K562 (cell line): ENCODE results near the gene NUP210. TPM values are rescaled to one million over a fixed set of nuclear protein-coding genes. Genes with fewer than 3 reads are reported as not detected.

Experiments used
- ATAC-seq: fragments of 200-7000 bp; cut with Tn5 transposase; 3 replicates; pipeline ENCODE4 v1.9.1; 2020; ENCODE audit warnings: moderate library complexity
- BruUV-seq: library from RNA; stranded (reverse); fragments of 400-500 nt; replicated peaks from 2 replicates; lab custom pipeline; 2021; lab: Mats Ljungman, UMichigan
- CTCF ChIA-PET: fragments of 300-600 bp; formaldehyde crosslinking; extraction: SDS; loops from one replicate; lab custom pipeline; 2021; ENCODE audit warnings: low intra/inter-chr PET ratio; lab: Yijun Ruan, JAX
- POLR2A ChIA-PET: fragments of 300-600, 350-650 bp; sonication (Branson Sonifier 250); formaldehyde crosslinking; extraction: SDS; loops from one replicate; lab custom pipeline; 2021; ENCODE audit warnings: antibody characterized with exemption, inconsistent platforms; lab: Yijun Ruan, JAX
- DNase-seq, 4 experiments: peaks; one replicate each; pipeline versions ENCODE4 v3.0.0 to v3.0.0-alpha.2; 2011 to 2018; ENCODE audit warnings: low spot score in 3 of 4, mixed read lengths in 3 of 4; ENCODE audit errors: extremely low read depth in 1 of 4
- FAIRE-seq: peaks from 2 replicates; lab custom pipeline; 2011; peaks lifted over from hg19 to GRCh38; lab: Jason Lieb, UNC
- H2AFZ ChIP-seq: 2 replicates; pipeline ENCODE4 v1.6.0; 2011; ENCODE audit warnings: low read depth, low read length, control low read depth, inconsistent platforms
- H3K27ac ChIP-seq: fragments of 200-600 bp; 3 replicates; pipeline ENCODE4 v1.8.0; 2011; ENCODE audit warnings: low read depth, mild to moderate bottlenecking, control low read depth, inconsistent platforms, low read length, moderate library complexity, mixed read lengths; ENCODE audit errors: extremely low read depth
- H3K27me3 ChIP-seq, 2 experiments: fragments of 300-600 bp in 1 of 2; 2 replicates in 1 of 2; 3 replicates in 1 of 2; pipeline versions ENCODE4 v1.6.0 to v1.8.0; 2011; ENCODE audit warnings: inconsistent platforms in 2 of 2, low read length in 2 of 2, mild to moderate bottlenecking in 1 of 2, mixed read lengths in 1 of 2, moderate library complexity in 1 of 2; ENCODE audit not compliant: control insufficient read depth in 2 of 2, insufficient read depth in 2 of 2
- H3K36me3 ChIP-seq: fragments of 300-600 bp; 3 replicates; pipeline ENCODE4 v1.8.0; 2011; ENCODE audit warnings: mild to moderate bottlenecking, low read length, inconsistent platforms; ENCODE audit not compliant: control insufficient read depth, insufficient read depth
- H3K4me1 ChIP-seq, 2 experiments: fragments of 200-600 bp in 1 of 2; replicated peaks in 1 of 2; 2 replicates in 1 of 2; 3 replicates in 1 of 2; pipeline versions ENCODE4 v1.5.1 to v1.8.0; 2011; ENCODE audit warnings: inconsistent platforms in 2 of 2, low read length in 2 of 2, mild to moderate bottlenecking in 1 of 2, mixed read lengths in 1 of 2, moderate library complexity in 1 of 2; ENCODE audit not compliant: control insufficient read depth in 2 of 2, insufficient read depth in 2 of 2
- H3K4me2 ChIP-seq: 2 replicates; pipeline ENCODE4 v1.6.1; 2011; ENCODE audit warnings: low read length, control low read depth, inconsistent platforms, mixed read lengths; ENCODE audit not compliant: insufficient read depth
- H3K4me3 ChIP-seq: fragments of 200-600 bp; sonication (generic), shearing (Covaris generic); 2 replicates; pipeline ENCODE4 v1.5.1; 2016; ENCODE audit warnings: control low read depth, inconsistent platforms
- H3K79me2 ChIP-seq: fragments of 200-600 bp; 3 replicates; pipeline ENCODE4 v1.8.0; 2011; ENCODE audit warnings: low read length, inconsistent platforms; ENCODE audit not compliant: control insufficient read depth, insufficient read depth
- H3K9ac ChIP-seq, 2 experiments: 2 replicates each; pipeline versions ENCODE4 v1.6.0 to v1.6.1; 2011; ENCODE audit warnings: low read depth in 2 of 2, low read length in 2 of 2, control low read depth in 1 of 2, inconsistent platforms in 1 of 2, mild to moderate bottlenecking in 1 of 2, mixed read lengths in 1 of 2; ENCODE audit not compliant: insufficient read depth in 1 of 2
- H3K9me1 ChIP-seq: one replicate; pipeline ENCODE4 v1.6.0; 2011; ENCODE audit warnings: inconsistent platforms, mild to moderate bottlenecking, low read length, moderate library complexity; ENCODE audit not compliant: control insufficient read depth, insufficient read depth
- H3K9me3 ChIP-seq: replicated peaks from 2 replicates; pipeline ENCODE4 v1.5.1; 2011; ENCODE audit warnings: low read depth, low read length, inconsistent platforms; ENCODE audit not compliant: control insufficient read depth, insufficient read depth
- H4K20me1 ChIP-seq: replicated peaks from 2 replicates; pipeline ENCODE4 v1.6.1; 2011; ENCODE audit warnings: low read length, inconsistent platforms, mixed read lengths; ENCODE audit not compliant: control insufficient read depth, insufficient read depth
- BCL6 ChIP-seq: fragments of 250-450 bp; sonication (Bioruptor Pico); IDR thresholded peaks from 2 replicates; pipeline ENCODE4 v1.4.0; 2020
- FOXJ3 ChIP-seq: sonication (generic); formaldehyde crosslinking; IDR thresholded peaks from 2 replicates; pipeline ENCODE4 v1.4.0; 2020; ENCODE audit warnings: mild to moderate bottlenecking, missing genetic modification reagents
- HDAC1 ChIP-seq, 2 experiments: fragments of 450-650 bp; IDR thresholded peaks; 2 replicates each; pipeline ENCODE4 v1.6.1; 2016 to 2017; ENCODE audit warnings: inconsistent platforms in 1 of 2, mild to moderate bottlenecking in 1 of 2, moderate library complexity in 1 of 2
- MED1 ChIP-seq: sonication (generic); formaldehyde crosslinking; IDR thresholded peaks from 2 replicates; pipeline ENCODE4 v1.8.1; 2023; ENCODE audit warnings: missing genetic modification reagents, borderline replicate concordance
- ZNF780A ChIP-seq: fragments of 250-450 bp; sonication (Bioruptor Pico); IDR thresholded peaks from 2 replicates; pipeline ENCODE4 v1.5.0; 2021; ENCODE audit warnings: mild to moderate bottlenecking
- WGBS: fragments of 100-300 bp; shearing (Covaris generic); methylation state at CpG from one replicate; pipeline ENCODE4 v1.1.6; 2016; ENCODE audit warnings: low coverage, mixed read lengths; ENCODE audit not compliant: insufficient coverage; ENCODE audit errors: missing lambda C conversion rate; 5-methylcytosine and 5-hydroxymethylcytosine counted together
- in situ Hi-C: fragments of 300-500 bp; cut with MboI; formaldehyde crosslinking; loops from 4 replicates; pipeline ENCODE4 v1.15.0; 2018; ENCODE audit warnings: inconsistent platforms, mixed read lengths
- intact Hi-C: fragments of 100-400 bp; cut with micrococcal nuclease; formaldehyde crosslinking; loops from 2 replicates; pipeline ENCODE4 v1.14.2; 2022
- polyA plus RNA-seq, 8 experiments: library from polyadenylated mRNA; depleted of rRNA in 4 of 8; stranded (reverse) in 5 of 8; unstranded in 3 of 8; fragments of >200 nt; fragmentation: Nextera tagmentation in 2 of 8; fragmentation: Illumina TruSeq in 1 of 8; extraction: Ambion mirVana in 2 of 8; extraction: Trizol in 1 of 8; gene quantifications; 2 replicates each; pipeline versions ENCODE4 v1.2.1 to v1.2.3, GENCODE V29; 2011 to 2014; ENCODE audit warnings: inconsistent platforms in 1 of 8, missing spikeins in 1 of 8
- total RNA-seq, 7 experiments: library from RNA; depleted of rRNA in 6 of 7; stranded (reverse); fragments of >200 nt in 6 of 7; fragmentation: Illumina TruSeq in 2 of 7; extraction: Trizol in 2 of 7; gene quantifications; 2 replicates each; pipeline versions ENCODE4 v1.2.1 to v1.2.3, GENCODE V29; 2011 to 2021; ENCODE audit warnings: low replicate concordance in 1 of 7

NUP210 gene
- total and polyA plus RNA-seq, 9 of the 15 experiments (the other 6 are each of a cell fraction or from before 2014, with no cell fraction given) = 1.2 to 138 (median 44.0) TPM

DNA sequence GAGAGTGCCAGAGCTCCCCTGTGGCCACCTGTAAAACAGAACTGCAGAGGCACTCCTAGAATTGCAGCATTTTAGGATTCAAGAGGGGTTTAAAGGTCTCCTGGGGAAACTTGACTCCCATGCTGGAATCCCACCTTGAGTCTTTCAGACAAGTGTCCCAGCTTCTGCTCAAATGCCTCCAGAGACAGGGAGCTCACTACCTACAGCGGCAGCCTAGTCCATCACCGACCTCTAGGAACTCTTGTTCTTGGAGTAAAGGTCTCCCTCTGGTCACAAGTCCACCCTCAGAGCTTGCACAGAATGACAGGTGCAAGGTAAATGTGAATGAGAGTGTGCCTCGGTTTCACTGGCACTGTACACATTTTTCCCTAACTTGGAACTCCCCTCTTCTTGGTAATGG, 72.0 kb downstream of the NUP210 start:
- 0 out of 3 replicates have a peak, but pooled peaks cover 5% of the 10 kb centered on the region for H3K79me2 ChIP-seq
- H3K9me1 ChIP-seq = peaks cover 5% of the 10 kb centered on the region
- POLR2A ChIA-PET = interaction anchor here (0.6 to 1.7 kb wide), 4 partner anchors 9 to 468 kb away, joined by 3 to 4 read pairs (median 3); no protein-coding TSS in a partner anchor
- no TSS peak for BruUV-seq
- no peak overlapping the region for H2AFZ ChIP-seq
- no peaks in the 10 kb centered on the region for H4K20me1 ChIP-seq
- no peak for DNase-seq
- TF ChIP-seq HDAC1 (IDR thresholded peaks at IDR 0.05) (no peak), BCL6 (CRISPR knock-in tag) (no peak), MED1 (no peak)
- TF ChIP-seq, all 486 proteins: peak for 0
- Histone ChIP-seq H3K9me3 (no peaks in the 10 kb centered on the region), H3K4me3 (no peak overlapping the region), H3K27me3 (no peaks in the 10 kb centered on the region), H3K9ac (no peak overlapping the region), H3K4me2 (no peak overlapping the region), H3K36me3 (peaks cover 98% of the 10 kb centered on the region), H3K27ac (no peak overlapping the region), H3K4me1 (peaks cover 10 to 14% of the 10 kb centered on the region in 2 experiments)
- CTCF ChIA-PET = no interaction called here
- no peak for FAIRE-seq
- 95% methylated on average over 3 of the region's 3 CpGs for WGBS
- in situ Hi-C loops (no loop called here), intact Hi-C loops (no loop called here)
- no peak for ATAC-seq

DNA sequence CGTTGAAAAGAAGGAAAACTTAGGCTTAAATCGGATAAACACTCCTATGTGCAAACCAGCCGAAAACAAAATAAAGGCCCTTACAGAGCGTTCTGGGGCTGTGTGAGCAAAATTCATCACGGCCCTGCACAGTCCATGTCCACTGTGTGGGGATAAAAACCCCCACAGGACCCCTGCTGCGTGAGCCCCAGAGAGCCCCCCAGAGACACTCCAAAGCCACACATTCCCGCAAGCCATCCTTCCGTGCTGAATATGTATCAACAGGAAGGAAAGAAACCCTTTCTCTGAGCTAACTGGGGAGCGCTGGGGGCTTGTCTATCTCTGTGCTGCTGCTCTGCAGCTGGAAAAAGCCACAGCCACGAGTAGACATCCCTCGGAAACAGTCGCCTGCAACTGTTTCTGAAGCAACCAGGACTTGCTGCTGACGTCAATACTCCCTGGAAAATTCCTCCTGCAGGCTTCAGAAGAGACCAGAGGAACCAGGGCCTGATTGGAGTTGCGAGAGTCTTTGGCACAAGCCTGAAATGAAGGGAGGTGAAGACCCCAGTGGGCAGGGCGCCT, 72.7 kb downstream of the NUP210 start:
- no peaks in the 10 kb centered on the region for H3K27me3 ChIP-seq
- H3K4me1 ChIP-seq = peaks cover 4 to 8% of the 10 kb centered on the region in 2 experiments
- H3K4me2 ChIP-seq = no peak overlapping the region
- no peak for ATAC-seq
- in situ Hi-C loops = no loop called here
- no peak overlapping the region for H3K4me3 ChIP-seq
- FAIRE-seq = no peak
- WGBS = 88% methylated on average over 15 of the region's 15 CpGs
- H3K27ac ChIP-seq = no peak overlapping the region
- no TSS peak for BruUV-seq
- H3K9ac ChIP-seq = no peak overlapping the region
- TF ChIP-seq FOXJ3 (CRISPR knock-in tag) (no peak), ZNF780A (CRISPR knock-in tag) (no peak)
- H3K9me3 ChIP-seq = no peaks in the 10 kb centered on the region
- CTCF ChIA-PET = no interaction called here
- DNase-seq = no peak
- 0 out of 3 replicates have a peak, but pooled peaks cover 5% of the 10 kb centered on the region for H3K79me2 ChIP-seq
- intact Hi-C loops = no loop called here
- POLR2A ChIA-PET = interaction anchor here (0.7 to 1.7 kb wide), 2 partner anchors 8 to 10 kb away, joined by 3 to 4 read pairs; no protein-coding TSS in a partner anchor
- H4K20me1 ChIP-seq = no peaks in the 10 kb centered on the region
- peaks cover 4% of the 10 kb centered on the region for H3K9me1 ChIP-seq
- no peak overlapping the region for H2AFZ ChIP-seq
- H3K36me3 ChIP-seq = peaks cover 98% of the 10 kb centered on the region
